ENCODE results near the gene PLA2G4A. TPM values are rescaled to one million over a fixed set of nuclear protein-coding genes. Genes with fewer than 3 reads are reported as not detected.

The PLA2G4A gene
- polyA plus RNA-seq, 1 donor from 2014 or later: not detected

DNA sequence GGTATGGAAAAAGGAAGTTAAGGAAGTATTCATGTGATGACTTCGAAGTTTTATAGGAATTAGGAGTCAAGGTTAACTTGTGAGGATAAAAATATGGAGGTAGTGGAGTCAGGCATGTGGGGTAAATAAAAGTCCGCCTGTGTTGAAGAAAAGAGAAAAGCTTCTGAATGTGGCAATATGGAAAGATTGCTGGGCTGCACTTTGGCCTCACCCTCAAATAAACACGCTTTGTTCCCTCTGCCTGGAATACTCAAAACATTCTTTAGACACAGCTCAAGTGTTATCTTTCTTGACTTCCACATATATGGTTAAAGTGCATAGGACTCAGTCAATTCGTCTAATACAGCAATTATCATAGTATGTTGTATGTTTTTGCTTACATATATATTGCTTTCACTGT lies 137.7 kb downstream of the PLA2G4A start:
- H3K9me2 ChIP-seq (ENCODE audit: insufficient read depth, low read length): no peaks in the 10 kb centered on the region
- H3K9ac ChIP-seq (ENCODE audit: low read length): no peak overlapping the region
- no peaks in the 10 kb centered on the region for H3K27me3 ChIP-seq (ENCODE audit: insufficient read depth, low read depth, low read length)
- H4K20me1 ChIP-seq (ENCODE audit: insufficient read depth): no peaks in the 10 kb centered on the region
- TF ChIP-seq, protein P1, sequence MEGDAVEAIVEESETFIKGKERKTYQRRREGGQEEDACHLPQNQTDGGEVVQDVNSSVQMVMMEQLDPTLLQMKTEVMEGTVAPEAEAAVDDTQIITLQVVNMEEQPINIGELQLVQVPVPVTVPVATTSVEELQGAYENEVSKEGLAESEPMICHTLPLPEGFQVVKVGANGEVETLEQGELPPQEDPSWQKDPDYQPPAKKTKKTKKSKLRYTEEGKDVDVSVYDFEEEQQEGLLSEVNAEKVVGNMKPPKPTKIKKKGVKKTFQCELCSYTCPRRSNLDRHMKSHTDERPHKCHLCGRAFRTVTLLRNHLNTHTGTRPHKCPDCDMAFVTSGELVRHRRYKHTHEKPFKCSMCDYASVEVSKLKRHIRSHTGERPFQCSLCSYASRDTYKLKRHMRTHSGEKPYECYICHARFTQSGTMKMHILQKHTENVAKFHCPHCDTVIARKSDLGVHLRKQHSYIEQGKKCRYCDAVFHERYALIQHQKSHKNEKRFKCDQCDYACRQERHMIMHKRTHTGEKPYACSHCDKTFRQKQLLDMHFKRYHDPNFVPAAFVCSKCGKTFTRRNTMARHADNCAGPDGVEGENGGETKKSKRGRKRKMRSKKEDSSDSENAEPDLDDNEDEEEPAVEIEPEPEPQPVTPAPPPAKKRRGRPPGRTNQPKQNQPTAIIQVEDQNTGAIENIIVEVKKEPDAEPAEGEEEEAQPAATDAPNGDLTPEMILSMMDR (IDR thresholded peaks at IDR 0.05; ENCODE audit: poor library complexity, severe bottlenecking): no peak
- TF ChIP-seq MXI1 (conservative IDR thresholded peaks at IDR 0.05; ENCODE audit: poor library complexity, severe bottlenecking) (no peak), POLR2AphosphoS5 (IDR thresholded peaks at IDR 0.05) (no peak), SMC3 (conservative IDR thresholded peaks at IDR 0.05; ENCODE audit: poor library complexity) (no peak), EP300 (conservative IDR thresholded peaks at IDR 0.05; ENCODE audit: poor library complexity, severe bottlenecking) (no peak), EZH2 (IDR thresholded peaks at IDR 0.05; ENCODE audit: borderline replicate concordance, insufficient read depth, low read length, poor library complexity, severe bottlenecking) (no peak), TAF1 (IDR thresholded peaks at IDR 0.05; ENCODE audit: low read depth) (no peak), RAD21 (conservative IDR thresholded peaks at IDR 0.05) (no peak)
- TF ChIP-seq, protein P2, sequence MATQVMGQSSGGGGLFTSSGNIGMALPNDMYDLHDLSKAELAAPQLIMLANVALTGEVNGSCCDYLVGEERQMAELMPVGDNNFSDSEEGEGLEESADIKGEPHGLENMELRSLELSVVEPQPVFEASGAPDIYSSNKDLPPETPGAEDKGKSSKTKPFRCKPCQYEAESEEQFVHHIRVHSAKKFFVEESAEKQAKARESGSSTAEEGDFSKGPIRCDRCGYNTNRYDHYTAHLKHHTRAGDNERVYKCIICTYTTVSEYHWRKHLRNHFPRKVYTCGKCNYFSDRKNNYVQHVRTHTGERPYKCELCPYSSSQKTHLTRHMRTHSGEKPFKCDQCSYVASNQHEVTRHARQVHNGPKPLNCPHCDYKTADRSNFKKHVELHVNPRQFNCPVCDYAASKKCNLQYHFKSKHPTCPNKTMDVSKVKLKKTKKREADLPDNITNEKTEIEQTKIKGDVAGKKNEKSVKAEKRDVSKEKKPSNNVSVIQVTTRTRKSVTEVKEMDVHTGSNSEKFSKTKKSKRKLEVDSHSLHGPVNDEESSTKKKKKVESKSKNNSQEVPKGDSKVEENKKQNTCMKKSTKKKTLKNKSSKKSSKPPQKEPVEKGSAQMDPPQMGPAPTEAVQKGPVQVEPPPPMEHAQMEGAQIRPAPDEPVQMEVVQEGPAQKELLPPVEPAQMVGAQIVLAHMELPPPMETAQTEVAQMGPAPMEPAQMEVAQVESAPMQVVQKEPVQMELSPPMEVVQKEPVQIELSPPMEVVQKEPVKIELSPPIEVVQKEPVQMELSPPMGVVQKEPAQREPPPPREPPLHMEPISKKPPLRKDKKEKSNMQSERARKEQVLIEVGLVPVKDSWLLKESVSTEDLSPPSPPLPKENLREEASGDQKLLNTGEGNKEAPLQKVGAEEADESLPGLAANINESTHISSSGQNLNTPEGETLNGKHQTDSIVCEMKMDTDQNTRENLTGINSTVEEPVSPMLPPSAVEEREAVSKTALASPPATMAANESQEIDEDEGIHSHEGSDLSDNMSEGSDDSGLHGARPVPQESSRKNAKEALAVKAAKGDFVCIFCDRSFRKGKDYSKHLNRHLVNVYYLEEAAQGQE (IDR thresholded peaks at IDR 0.05; ENCODE audit: borderline replicate concordance): no peak
- H3K4me2 ChIP-seq (ENCODE audit: low read length): no peak overlapping the region
- H3K79me2 ChIP-seq (replicated peaks; ENCODE audit: insufficient read depth, low read length): no peaks in the 10 kb centered on the region
- no peak overlapping the region for H3K27ac ChIP-seq (ENCODE audit: low read length)
- H3K36me3 ChIP-seq (ENCODE audit: insufficient read depth, low read length): no peaks in the 10 kb centered on the region
- no peaks in the 10 kb centered on the region for H3F3A ChIP-seq (ENCODE audit: insufficient read depth, low read length, poor library complexity, severe bottlenecking)
- H3K4me3 ChIP-seq (ENCODE audit: low read length): no peak overlapping the region
- no peaks in the 10 kb centered on the region for H3K9me3 ChIP-seq (ENCODE audit: low read length)
- H2AFZ ChIP-seq (ENCODE audit: low read depth, low read length): no peak overlapping the region

GRCh38 chr1:186967656-186968394 lies 139.1 kb downstream of the PLA2G4A start:
- Histone ChIP-seq H3K79me2 (replicated peaks; ENCODE audit: insufficient read depth, low read length) (no peaks in the 10 kb centered on the region), H4K20me1 (ENCODE audit: insufficient read depth) (no peaks in the 10 kb centered on the region), H2AFZ (ENCODE audit: low read depth, low read length) (no peak overlapping the region), H3K9me3 (ENCODE audit: low read length) (no peaks in the 10 kb centered on the region), H3K9ac (ENCODE audit: low read length) (no peak overlapping the region), H3K27ac (ENCODE audit: low read length) (no peak overlapping the region), H3K4me3 (ENCODE audit: low read length) (no peak overlapping the region), H3F3A (ENCODE audit: insufficient read depth, low read length, poor library complexity, severe bottlenecking) (no peaks in the 10 kb centered on the region), H3K27me3 (ENCODE audit: insufficient read depth, low read depth, low read length) (no peaks in the 10 kb centered on the region), H3K4me2 (ENCODE audit: low read length) (no peak overlapping the region), H3K36me3 (ENCODE audit: insufficient read depth, low read length) (no peaks in the 10 kb centered on the region), H3K9me2 (ENCODE audit: insufficient read depth, low read length) (no peaks in the 10 kb centered on the region)
- TF ChIP-seq, protein P1 (IDR thresholded peaks at IDR 0.05; ENCODE audit: poor library complexity, severe bottlenecking): no peak
- TF ChIP-seq TAF1 (IDR thresholded peaks at IDR 0.05; ENCODE audit: low read depth) (no peak), EZH2 (IDR thresholded peaks at IDR 0.05; ENCODE audit: borderline replicate concordance, insufficient read depth, low read length, poor library complexity, severe bottlenecking) (no peak), EP300 (conservative IDR thresholded peaks at IDR 0.05; ENCODE audit: poor library complexity, severe bottlenecking) (no peak), POLR2AphosphoS5 (IDR thresholded peaks at IDR 0.05) (no peak), MXI1 (conservative IDR thresholded peaks at IDR 0.05; ENCODE audit: poor library complexity, severe bottlenecking) (no peak), SMC3 (conservative IDR thresholded peaks at IDR 0.05; ENCODE audit: poor library complexity) (no peak), RAD21 (conservative IDR thresholded peaks at IDR 0.05) (no peak)
- TF ChIP-seq, protein P2 (IDR thresholded peaks at IDR 0.05; ENCODE audit: borderline replicate concordance): no peak

All from neural cell (in vitro differentiated cells).